H7 (cell line): Measurements from ENCODE around the gene RPL27. TPM values are rescaled to one million over a fixed set of nuclear protein-coding genes. Genes with fewer than 3 reads are reported as not detected.

Experiments used
- DNase-seq: peaks from one replicate; pipeline ENCODE4 v3.0.0; 2012
- H3K27me3 ChIP-seq: 2 replicates; pipeline ENCODE4 v1.6.0; 2011; ENCODE audit warnings: mild to moderate bottlenecking, low read length; ENCODE audit not compliant: control insufficient read depth, insufficient read depth
- H3K36me3 ChIP-seq: replicated peaks from 2 replicates; pipeline ENCODE4 v1.5.1; 2011; ENCODE audit warnings: low read length; ENCODE audit not compliant: control insufficient read depth, insufficient read depth
- H3K4me3 ChIP-seq: 2 replicates; pipeline ENCODE4 v1.5.1; 2011; ENCODE audit warnings: low read depth, mild to moderate bottlenecking, control low read depth, low read length, moderate library complexity; ENCODE audit not compliant: insufficient read depth
- total RNA-seq: library from RNA; depleted of rRNA; stranded (reverse); fragments of >200 nt; shearing (Covaris generic); gene quantifications from 2 replicates; pipeline ENCODE4 v1.2.3, GENCODE V29; 2014

RPL27 gene
- total RNA-seq, 1 experiment from 2014 or later, result 1,832 TPM

- DNase-seq, result peak; percentile 99
- Histone ChIP-seq H3K4me3 (peak within 1 kb of the TSS; percentile 73), H3K36me3 (peaks cover 4% of the 10 kb centered on the region), H3K27me3 (no peaks in the 10 kb centered on the region)
Observed at GRCh38 chr17:43024407-43025289, 26.4 kb downstream of the RPL27 start, which contains the start of gene RND2. TSS of gene RND2 (plus strand) at chr17:43025231. CDS start at chr17:43025348, 117 bp downstream.

DNA sequence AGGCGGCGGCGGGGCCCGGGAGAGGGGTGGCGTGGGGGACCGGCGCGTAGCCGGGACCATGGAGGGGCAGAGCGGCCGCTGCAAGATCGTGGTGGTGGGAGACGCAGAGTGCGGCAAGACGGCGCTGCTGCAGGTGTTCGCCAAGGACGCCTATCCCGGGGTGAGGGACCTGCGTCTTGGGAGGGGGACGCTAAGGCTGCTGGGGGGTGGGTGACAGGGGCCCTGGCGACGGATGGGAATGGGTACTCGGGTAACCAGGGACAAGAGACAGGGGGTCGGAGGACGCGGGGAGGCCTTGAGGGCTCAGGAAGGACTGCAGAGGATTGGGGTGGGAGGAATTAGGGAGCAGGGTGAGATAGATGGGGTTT lies 27.1 kb downstream of the RPL27 start:
- peak overlapping the region; percentile 73 for H3K4me3 ChIP-seq
- no peaks in the 10 kb centered on the region for H3K27me3 ChIP-seq
- H3K36me3 ChIP-seq, result peaks cover 4% of the 10 kb centered on the region
- DNase-seq, result no peak

- Histone ChIP-seq H3K36me3 (peaks cover 4% of the 10 kb centered on the region), H3K4me3 (peak overlapping the region; percentile 73), H3K27me3 (no peaks in the 10 kb centered on the region)
- DNase-seq, result peak; percentile 14
Observed at GRCh38 chr17:43025766-43026537, 27.7 kb downstream of the RPL27 start.

DNA sequence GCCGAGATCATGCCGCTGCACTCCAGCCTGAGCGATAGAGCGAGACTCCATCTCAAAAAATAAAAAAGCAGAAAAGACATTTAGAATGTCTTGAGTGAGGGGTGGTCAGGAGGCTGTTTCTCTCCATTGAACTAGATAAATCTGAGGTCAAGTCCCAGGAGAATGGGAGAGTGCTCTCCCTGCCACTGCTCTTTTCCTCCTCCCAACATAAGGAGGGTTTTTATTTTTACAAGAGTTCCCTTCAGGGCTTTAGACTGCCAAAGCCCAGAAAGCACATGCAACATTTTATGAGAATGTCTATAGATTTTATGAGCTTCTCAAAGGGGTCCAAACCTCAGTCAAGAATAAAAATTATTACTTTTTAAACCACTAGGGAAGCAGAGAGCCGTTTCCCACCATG lies 28.4 kb downstream of the RPL27 start:
- no peak overlapping the region for H3K4me3 ChIP-seq
- DNase-seq, result peak; percentile 12
- no peaks in the 10 kb centered on the region for H3K27me3 ChIP-seq
- H3K36me3 ChIP-seq, result peaks cover 4% of the 10 kb centered on the region

DNA sequence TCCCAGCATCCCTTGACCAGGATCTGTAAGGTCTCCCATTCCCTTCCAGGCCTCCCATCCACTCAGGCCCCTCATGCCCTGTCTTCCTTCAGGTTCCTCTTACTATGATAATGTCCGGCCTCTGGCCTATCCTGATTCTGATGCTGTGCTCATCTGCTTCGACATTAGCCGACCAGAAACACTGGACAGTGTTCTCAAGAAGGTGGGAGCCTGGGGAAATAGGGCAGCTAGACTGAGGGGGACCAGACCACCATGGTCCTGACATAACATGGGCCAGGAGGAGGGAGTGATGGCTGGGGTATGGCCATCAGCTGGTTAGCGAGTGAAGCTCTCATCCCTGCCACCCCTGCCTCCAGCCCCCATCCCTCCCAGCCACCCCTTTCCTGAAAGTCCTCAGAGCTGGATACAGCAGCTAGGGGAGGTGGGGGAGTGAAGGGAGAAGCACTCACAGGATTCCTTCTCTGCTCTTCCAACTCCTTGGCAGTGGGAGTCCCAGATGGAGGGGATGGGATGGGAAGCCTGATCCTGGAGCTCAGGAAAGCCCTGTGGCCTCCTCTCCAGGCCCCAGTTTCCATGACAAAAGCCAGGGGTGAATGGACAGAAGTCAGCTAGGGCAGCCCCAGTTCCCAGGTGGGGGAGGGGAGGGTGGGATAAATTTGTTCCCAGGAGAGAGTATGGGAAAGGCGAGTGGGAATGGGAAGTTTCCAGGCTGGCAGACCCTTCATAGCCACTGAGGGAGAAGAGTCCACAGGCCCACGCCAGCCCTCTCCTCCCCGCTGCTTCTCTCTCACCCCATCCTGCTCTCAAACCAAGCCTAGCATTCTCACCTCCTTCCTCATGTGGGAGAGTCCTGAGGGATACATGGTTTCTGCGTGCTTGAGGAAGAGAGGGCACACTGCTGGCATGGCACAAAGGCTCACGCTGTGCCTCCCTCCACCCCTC lies 29.1 kb downstream of the RPL27 start:
- no peaks in the 10 kb centered on the region for H3K27me3 ChIP-seq
- peaks cover 4% of the 10 kb centered on the region for H3K36me3 ChIP-seq
- DNase-seq, result peak; percentile 82
- no peak overlapping the region for H3K4me3 ChIP-seq

- DNase-seq, result peak; percentile 26
- no peaks in the 10 kb centered on the region for H3K27me3 ChIP-seq
- H3K4me3 ChIP-seq, result no peak overlapping the region
- peaks cover 4% of the 10 kb centered on the region for H3K36me3 ChIP-seq
Observed at GRCh38 chr17:43028221-43028861, 30.1 kb downstream of the RPL27 start.

DNA sequence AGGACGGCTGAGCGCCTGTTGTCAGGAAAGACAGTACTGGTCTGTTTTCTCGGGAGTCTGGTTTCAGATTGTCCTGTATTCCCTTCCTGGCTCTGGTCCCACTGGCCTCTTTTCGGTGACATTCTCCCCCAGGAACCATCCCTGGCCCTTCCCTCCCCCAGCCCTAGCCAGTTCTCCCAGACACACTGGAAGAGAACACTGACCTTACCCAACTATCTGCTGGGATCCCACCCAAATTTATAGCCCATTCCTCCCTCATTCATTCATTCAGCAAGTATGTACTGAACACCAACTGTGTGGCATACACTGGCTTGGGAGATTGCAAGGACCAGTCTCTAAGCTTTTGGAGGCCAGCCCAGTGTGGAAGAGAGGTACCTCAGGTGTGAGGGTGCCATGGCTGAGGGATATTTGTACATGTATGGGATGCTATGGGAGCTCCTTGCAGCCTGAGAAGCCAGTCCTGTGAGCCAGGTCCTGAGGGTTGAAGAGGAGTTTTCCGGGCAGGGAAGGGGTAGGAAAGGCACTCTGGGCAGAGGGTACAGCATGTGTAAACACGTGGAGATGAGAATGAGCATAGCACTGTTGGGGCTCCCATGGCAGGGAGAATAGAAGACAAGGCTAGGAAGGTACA lies 32.0 kb downstream of the RPL27 start:
- Histone ChIP-seq H3K27me3 (no peaks in the 10 kb centered on the region), H3K36me3 (peaks cover 4% of the 10 kb centered on the region), H3K4me3 (no peak overlapping the region)
- DNase-seq, result peak; percentile 15

DNA sequence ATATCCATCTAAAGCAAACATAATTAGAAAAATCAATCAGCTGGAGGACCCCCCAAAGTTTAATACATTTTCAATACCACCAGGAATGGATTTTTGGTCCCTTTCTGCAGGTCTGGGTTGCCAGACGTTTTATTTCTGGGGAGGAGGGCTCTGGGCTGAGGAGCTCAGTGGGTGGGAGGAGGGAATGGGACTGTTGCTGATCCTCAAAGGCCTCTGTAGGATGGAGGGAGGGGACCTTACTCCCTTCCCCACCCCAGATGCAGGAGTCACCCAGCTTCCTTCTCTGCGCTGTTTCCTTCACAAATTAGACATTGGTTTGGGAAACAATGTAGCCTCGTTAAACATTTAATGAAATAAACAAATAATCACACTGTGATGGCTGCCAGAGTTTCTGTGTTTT lies 33.4 kb downstream of the RPL27 start:
- Histone ChIP-seq H3K4me3 (no peak overlapping the region), H3K27me3 (no peaks in the 10 kb centered on the region), H3K36me3 (peaks cover 4% of the 10 kb centered on the region)
- peak; percentile 52 for DNase-seq

- H3K36me3 ChIP-seq, result no peaks in the 10 kb centered on the region; the same call in 1 of the 2 replicates
- H3K27me3 ChIP-seq, result no peaks in the 10 kb centered on the region
- H3K4me3 ChIP-seq, result no peak overlapping the region
- DNase-seq, result peak; percentile 62
Observed at GRCh38 chr17:43033948-43034881, 36.0 kb downstream of the RPL27 start.

- no peaks in the 10 kb centered on the region for H3K27me3 ChIP-seq
Observed at GRCh38 chr17:43034894-43035293, 36.7 kb downstream of the RPL27 start.

GRCh38 chr17:43039646-43040045 lies 41.4 kb downstream of the RPL27 start:
- DNase-seq, result no peak
- H3K4me3 ChIP-seq, result no peak overlapping the region
- H3K36me3 ChIP-seq, result no peaks in the 10 kb centered on the region; the same call in 1 of the 2 replicates
- H3K27me3 ChIP-seq, result no peaks in the 10 kb centered on the region

More at GRCh38 chr17:43034894-43035293, 36.7 kb downstream of the RPL27 start:
- no peaks in the 10 kb centered on the region; the same call in 1 of the 2 replicates for H3K36me3 ChIP-seq
- no peak for DNase-seq
- no peak overlapping the region for H3K4me3 ChIP-seq

GRCh38 chr17:43040655-43041054 lies 42.4 kb downstream of the RPL27 start:
- no peaks in the 10 kb centered on the region for H3K27me3 ChIP-seq
- H3K4me3 ChIP-seq, result no peak overlapping the region
- DNase-seq, result peak; percentile 30
- H3K36me3 ChIP-seq, result no peaks in the 10 kb centered on the region; the same call in 1 of the 2 replicates
